Myocyte (in vitro differentiated cells): ENCODE data around the gene CDC42SE1. TPM values are rescaled to one million over a fixed set of nuclear protein-coding genes. Genes with fewer than 3 reads are reported as not detected.
A peak's percentile ranks its signal among the peaks of the same experiment; 100 is the strongest.

Experiments
- DNase-seq: peaks from one replicate; pipeline ENCODE4 v3.0.0-alpha.2; 2012; ENCODE audit warnings: low read depth
- polyA plus RNA-seq: library from polyadenylated mRNA; unstranded; fragments of >200 nt; gene quantifications from one replicate; pipeline ENCODE4 v1.2.1, GENCODE V29; 2012; ENCODE audit warnings: missing spikeins
- total RNA-seq: library from RNA; depleted of rRNA; stranded (reverse); fragments of >200 nt; gene quantifications from 2 replicates; pipeline ENCODE4 v1.2.3, GENCODE V29; 2014

CDC42SE1 gene, protein sequence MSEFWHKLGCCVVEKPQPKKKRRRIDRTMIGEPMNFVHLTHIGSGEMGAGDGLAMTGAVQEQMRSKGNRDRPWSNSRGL
- 65.9 and 92.2 TPM in 2 replicates for total RNA-seq
- 86.8 TPM for polyA plus RNA-seq

DNA sequence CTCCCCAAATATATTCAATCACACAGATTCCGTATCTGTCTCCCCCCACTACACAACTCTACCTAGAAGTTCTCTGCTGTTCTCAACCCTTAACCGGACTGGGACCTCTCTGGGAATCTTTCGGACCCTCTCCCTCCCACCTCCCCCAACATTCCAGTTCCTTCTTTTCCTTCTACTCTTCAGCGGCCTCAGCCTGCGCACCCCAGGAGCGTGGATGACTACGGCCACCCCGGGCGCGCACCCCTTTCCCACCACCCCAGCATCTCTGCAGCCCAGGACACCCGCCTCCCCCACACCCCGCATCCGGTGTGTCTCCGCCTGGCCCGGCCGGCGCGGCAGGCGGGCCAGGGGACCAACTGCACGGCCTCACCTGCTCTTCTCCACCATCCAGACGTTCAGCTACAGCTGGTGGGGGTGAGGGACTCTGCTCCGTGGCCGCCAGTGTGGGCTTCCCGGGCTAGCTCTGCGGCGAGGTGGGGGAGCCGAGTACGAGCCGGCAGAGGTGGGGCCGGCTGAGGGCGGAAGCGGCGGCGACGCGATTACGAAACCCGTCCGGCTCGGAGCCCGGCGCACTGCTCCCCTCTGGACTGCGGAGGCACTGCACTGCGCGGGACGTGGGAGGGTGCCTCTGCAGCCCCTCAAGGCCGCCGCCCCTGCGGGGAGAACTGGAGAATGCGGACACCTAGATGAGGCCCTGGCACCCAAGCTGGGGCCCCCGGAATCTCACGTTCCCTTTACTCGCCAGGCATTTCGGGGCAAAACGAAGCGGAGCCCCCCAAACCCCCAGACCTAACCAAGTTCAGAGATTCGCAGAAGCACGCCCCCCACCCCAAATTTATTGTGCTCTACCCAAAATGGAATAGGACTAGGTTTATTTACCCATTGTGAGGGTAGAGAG is at the start of gene CDC42SE1:
CDC42SE1 (minus strand) TSS at position 514 of the 898 bp plus-strand sequence. CDS start 3,892 bp downstream, outside the sequence.
- DNase-seq = peak; percentile 89

DNA sequence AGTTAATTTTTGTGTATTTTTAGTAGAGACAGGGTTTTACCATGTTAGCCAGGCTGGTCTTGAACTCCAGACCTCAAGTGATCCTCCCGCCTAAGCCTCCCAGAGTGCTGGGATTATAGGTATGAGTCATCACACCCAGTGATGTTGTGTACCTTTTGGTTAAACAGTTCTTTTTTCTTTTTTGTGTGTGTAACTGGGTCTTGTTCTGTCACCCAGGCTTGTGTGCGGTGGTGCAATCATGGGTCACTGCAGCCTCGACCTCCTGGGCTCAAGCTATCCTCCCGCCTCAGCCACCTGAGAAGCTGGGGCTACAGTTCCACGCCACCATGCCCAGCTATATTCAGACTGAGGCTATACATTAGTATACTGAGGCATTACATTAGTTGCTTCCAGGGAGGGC is 48.9 kb upstream of the CDC42SE1 start:
- DNase-seq = no peak

DNA sequence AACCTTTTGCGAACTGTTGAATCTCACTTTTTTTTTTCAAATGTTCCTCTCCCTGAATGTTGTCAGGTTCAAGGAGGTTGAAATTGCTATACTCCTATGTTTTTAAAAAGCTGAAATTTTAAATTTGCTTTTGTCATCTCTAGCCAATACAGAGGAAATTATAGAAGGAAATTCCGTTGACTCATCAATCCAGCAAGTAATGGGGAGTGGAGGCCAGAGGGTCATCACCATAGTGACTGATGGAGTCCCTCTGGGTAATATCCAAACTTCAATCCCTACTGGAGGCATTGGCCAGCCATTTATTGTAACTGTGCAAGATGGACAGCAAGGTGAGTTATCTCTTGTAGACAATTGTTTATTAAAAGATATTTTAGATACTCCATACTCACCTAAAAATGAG is 47.5 kb upstream of the CDC42SE1 start:
- no peak for DNase-seq

DNA sequence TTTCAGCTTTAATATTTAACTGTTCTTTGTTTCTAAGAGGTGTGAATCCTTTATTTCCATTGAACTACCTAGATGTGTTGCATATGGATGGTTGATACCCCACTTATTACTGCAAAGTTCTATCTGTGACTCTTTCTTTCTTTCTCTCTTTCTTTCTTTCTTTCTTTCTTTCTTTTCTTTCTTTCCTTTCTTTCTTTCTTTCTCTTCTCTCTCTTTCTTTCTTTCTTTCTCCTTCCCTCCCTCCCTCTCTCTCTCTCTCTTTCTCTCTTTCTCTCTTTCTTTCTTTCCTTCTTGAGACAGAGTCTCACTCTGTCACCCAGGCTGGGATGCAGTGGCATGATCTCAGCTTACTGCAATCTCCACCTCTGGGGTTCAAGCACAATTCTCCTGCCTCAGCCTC is 45.2 kb upstream of the CDC42SE1 start:
- no peak for DNase-seq

DNA sequence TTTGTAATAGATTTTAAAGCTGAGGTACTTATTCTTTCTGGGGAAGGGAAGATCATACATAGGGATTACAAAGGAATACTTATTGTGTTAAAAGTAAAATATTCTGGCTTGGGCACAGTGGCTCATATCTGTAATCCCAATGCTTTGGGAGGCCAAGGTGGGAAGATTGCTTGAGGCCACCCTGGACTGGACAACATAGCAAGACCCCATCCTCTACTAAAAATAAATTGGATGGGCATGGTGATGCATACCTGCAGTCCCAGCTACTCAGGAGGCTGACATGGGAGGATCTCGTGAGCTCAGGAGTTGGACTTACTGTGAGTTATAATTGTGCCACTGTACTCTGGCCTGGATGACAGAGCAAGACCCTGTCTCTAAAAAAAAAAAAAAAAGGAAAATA is 38.7 kb upstream of the CDC42SE1 start:
- no peak for DNase-seq

DNA sequence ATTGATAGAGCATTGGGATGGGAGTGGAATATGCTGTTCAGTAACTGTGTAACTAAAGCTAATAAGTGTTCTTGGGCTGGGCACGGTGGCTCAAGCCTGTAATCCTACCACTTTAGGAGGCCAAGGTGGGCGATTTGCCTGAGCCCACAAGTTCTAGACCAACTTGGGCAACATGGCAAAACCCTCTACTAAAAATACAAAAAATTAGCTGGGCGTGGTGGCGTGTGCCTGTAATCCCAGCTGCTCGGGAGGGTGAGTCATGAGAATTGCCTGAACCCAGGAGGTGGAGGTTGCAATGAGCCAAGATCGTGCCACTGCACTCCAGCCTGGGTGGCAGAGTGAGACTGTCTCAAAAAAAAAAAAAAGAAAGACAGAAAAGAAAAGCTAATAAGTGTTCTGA is 38.0 kb upstream of the CDC42SE1 start:
- DNase-seq = peak; percentile 51

DNA sequence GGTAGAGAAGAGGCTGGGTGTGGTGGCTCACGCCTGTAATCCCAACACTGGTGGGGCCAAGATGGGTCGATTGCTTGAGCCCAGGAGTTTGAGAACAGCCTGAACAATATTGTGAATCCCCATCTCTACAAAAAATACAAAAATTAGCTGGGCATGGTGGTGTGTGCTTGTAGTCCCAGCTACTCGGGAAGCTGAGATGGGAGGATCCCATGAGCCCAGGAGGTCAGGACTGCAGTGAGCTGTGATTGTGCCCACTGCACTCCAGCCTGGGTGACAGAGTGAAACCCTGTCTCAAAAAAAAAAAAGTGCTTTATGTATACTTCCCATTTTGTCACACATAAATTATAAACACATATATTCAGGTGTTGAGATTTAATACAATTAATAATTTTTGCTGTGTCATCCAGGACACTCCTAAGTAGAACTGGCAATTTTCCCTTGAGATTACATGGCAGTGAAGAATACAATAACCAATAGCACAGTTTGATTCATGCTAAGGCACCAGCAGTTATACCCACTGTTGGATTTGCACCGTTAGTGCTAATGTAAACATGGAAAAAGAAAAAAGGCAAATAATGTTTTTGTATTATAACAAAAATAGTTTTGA is 26.6 kb upstream of the CDC42SE1 start:
- no peak for DNase-seq

DNA sequence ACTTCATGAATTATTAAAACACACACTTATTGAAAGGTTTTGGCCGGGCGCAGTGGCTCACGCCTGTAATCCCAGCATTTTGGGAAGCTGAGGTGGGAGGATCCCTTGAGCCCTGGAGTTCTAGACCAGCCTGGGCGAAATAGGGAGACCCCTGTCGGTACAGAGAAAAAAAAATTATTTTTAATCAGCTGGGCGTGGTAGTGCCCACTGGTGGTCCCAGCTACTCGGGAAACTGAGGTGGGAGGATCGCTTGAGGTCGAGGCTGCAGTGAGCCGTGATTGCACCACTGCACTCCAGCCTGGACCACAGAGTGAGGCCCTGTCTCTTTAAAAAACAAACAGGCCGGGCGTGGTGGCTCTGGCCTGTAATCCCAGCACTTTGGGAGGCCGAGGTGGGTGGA is 12.8 kb upstream of the CDC42SE1 start:
- no peak for DNase-seq

DNA sequence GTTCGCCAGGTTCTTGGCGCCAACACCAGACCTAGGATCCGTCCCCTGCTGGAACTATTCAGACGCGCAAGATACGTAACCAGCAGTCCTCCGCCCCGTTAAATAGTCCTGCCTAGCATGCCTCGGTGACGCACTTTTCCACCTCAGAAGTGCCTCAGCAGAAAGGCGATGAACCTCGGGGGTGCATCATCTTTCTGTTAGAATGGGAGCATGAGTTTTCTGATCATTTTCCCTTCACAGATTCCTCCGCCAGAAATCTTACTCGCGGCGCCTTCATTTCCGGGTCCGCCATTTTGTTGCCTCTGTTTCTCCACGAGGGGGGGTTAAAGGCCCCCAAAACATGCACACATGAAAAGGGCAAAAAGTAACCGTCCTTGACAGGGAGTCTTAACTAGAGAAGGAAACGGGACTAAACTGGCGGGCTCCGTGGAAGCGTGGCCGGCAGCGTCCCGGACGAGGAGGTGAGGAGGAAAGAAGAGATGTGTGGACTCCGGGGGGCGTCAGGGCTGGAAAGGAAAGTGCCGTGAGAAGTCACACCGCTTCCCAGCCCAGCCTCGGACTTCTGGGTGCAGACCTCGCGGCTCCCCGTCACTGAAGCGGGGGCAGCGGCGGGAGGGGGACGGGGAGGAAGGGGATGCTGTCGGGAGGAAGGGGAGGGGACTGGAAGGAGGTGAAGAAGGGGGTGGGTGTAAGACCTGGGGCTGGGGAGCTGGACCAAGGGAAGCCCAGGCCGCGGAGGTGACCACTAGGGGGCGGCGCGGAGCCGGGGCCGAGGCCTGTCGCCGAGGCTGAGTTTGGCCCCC is 11.3 kb upstream of the CDC42SE1 start, which contains the start of gene GABPB2:
GABPB2 (plus strand) TSS at position 288 of the 803 bp plus-strand sequence. CDS start 17,429 bp downstream, outside the sequence.
- DNase-seq = peak; percentile 94

DNA sequence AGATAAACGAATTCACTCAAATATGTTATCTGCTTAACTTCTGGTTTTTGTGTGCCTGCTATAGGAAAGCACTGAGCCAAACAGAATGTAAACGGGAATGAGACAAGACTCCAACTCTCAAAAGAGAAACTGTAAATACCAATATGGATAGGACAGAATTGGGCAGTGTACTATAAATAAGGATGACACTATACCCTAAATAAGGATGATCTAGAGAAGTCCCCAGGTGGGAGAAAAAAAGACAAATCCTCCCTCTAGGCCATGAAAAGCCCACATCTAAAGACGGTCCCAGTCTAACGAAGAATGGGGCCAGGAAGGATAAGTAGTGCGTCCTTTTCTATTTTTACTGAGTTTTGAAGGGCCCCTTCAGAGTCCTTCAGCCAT is 9.7 kb upstream of the CDC42SE1 start:
- peak; percentile 19 for DNase-seq

DNA sequence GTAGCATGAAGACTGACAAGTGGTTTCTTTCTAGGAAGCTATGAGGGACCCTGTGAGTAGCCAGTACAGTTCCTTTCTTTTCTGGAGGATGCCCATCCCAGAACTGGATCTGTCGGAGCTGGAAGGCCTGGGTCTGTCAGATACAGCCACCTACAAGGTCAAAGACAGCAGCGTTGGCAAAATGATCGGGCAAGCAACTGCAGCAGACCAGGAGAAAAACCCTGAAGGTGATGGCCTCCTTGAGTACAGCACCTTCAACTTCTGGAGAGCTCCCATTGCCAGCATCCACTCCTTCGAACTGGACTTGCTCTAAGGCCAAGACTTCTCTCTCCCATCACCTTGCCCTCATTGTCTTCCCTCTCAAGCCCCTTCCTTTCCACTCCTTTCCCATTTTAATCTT is 7.8 kb upstream of the CDC42SE1 start:
- DNase-seq = no peak

DNA sequence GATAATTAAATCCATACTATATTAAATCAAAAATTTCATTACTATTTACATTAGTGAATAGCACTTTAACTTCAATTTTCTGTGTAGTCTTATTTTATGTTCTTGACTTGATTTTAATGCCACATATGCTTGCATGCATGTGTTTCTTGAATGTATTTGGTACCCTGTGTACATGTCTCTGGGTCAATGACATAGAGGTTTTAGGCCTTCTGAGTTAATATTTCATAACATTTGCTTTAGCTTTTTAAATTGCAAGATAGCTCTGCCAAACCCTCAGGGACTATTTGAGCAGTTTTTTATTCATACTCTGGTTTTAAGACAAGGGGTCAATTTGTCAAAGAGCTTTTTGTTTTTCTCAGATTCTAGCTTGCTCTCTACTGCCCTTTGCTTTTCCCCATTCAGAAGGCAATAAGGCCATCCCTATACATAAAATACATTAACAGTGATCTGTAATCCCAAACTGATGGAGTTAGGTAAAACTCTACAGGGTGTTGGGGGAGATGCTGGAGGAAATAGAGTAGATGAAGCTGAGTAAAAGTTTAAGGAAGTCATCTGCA is 5.7 kb upstream of the CDC42SE1 start:
- DNase-seq = no peak

DNA sequence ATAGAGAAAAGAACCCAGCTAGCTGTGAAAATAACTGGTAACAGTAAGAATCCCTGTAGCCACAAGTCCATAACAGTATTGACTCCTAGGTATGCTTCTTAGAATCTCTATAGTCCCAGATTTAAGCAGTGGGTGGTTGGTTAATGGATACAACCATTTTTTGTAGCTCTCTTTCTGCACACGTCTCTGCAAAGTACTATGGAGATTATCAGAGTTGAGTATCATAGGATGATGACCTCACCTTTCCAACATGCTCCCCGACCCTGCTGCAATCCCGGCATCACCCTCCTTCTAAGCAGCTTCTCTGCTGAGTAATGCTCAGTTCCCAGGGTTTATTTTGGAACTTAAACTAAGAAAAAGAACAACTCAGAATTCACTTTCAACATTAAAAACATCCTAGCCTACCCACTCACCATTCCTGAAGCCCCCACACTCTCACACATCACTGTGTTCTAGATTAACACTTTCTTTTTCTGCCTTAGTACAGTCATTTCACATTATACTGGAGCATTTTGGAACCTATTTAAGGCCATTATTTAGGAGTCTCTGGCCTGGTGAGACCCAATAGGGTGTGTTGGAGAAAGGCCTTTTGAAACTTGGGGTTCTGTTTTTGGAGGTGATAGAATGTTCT is 3.4 kb upstream of the CDC42SE1 start:
- DNase-seq = peak; percentile 74

DNA sequence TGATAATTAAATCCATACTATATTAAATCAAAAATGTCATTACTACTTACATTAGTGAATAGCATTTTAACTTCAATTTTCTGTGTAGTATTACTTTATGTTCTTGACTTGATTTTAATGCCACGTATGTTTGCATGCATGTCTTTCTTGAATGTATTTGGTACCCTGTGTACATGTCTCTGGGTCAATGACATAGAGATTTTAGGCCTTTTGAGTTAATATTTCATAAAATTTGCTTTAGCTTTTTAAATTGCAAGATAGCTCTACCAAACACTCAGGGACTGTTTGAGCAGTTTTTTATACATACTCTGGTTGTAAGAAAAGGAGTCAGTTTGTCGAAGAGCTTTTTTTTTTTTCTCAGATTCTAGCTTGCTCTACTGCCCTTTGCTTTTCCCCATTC is 2.3 kb upstream of the CDC42SE1 start:
- no peak for DNase-seq

DNA sequence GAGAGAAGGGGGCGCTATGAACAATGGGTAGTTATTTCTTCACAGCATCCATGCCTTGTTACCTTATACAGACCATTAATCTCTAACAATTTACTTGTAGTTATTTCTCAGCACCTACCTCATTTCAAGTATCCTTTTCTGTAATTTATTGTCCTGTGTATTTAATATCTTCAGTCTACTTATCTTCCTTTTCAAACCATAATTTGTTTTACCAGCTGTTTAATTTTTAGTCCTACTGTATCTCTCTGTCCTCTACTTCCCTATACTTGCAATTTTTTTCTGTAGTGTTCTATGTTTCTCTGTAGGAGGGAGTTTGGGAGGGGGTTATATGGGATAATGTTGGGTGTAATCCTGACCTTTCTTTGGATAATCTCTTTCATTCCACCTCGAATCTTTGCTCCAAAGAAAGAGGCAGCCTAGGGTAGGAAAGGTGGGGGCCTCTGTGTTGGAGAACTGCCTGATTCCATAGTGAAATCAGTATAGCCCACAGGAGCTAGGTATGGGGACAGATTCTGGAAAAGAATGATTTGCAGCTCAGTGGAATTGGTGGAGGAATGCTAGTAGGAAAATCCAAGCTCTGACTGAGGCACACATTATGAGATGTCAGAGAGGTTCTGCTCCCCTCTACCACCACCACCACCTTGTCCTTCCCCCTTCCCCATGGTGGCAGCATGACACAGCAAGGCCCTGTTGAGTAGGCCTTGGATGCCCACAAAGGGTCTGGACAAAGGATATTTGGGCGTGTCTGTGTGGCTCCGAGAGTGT is 1.4 kb upstream of the CDC42SE1 start:
- DNase-seq = peak; percentile 59

DNA sequence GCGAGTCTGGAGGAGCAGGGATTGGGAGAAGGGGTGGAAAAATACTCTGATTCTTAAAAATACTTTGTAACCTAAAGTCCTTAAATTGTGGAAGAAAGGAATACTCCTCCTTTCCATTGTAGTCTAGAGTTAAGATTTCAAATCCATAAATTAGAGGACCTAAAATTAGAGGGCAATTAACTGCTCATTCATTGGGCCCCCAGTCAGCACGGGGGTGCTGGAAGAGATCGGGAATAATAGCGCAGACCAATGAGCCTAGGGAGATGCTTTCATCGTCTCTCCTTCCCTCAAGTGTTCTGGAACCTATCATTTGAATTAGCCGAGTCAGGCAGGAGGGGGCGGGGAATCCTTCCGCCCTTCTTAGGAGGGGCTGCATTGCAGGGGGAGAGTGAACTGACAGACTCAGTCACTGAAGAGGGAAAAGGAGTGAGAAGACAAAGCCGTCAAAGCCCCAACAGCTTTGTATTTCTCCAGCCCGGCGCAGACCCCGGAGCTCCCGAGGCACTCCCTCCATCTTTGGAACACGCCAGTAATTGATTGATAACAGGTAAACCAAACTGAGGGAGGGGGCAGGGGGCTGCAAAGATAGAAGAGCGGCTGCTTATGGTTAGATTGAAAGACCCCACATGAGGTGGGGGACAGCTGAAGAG is 710 bp upstream of the CDC42SE1 start, which contains the start of gene MLLT11:
MLLT11 (plus strand) TSS at position 391 of the 650 bp plus-strand sequence. CDS start 6,828 bp downstream, outside the sequence.
- DNase-seq = peak; percentile 86

DNA sequence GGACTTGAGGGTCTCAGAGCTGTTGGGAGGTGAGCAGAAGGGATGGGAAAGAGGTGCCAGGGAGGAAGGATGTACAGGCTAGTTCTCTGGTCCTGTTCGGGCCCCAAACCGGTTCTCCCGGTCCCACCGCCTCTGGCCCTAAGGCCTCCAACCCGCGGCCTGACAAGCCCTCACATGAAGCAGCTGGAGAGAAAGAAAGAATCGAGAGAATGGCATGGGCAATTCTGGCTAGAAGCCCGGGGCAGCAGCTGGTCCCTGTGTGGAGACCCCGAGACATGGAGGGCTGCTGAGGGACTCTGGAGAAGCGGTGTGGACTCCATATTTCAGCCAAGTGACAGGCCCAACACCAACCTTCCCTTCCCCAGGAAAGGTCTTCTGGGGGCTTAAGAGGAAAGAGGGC is 730 bp downstream of the CDC42SE1 start:
- DNase-seq = peak; percentile 88

DNA sequence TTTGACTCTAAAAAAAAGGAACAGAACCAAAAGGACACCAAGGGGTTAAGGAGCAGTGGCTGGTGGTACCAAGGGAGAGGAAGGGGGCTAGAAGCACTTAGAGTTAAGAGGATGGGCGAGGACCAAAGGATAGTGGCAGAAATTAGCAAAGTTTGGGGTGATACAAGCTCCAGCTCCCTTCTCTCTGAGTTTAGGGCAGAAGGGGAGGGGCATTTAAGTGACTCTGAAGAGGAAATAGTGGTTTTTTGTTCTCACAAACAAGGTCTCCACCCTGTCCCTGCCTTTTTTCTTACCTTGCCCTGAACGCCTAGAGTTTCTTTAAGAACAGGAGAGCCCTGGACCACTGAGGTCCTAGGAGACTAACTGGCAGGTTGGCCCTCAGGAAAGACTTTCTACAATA is 3.3 kb downstream of the CDC42SE1 start:
- no peak for DNase-seq

DNA sequence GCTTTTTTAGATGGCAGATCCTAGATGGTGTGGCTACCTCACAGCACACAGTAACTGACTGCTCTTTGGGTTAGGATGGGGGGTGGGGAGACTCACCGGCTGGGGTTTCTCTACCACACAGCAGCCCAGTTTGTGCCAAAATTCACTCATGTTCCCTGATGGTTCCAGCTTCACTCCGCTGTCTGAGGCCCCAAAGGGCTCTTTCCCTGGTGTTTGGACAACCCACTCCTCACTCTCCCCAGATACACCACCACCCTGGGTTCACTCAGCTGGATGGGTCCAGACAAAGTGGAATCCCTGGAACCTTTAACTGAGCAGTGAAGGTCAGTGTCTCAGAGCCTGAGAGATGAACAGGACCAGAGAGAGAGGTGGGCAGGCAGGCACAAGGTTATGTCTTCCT is 3.8 kb downstream of the CDC42SE1 start:
- DNase-seq = no peak
